Vagina (tissue), 2 donors: Measurements from ENCODE around the gene HOXA1. TPM values are rescaled to one million over a fixed set of nuclear protein-coding genes. Genes with fewer than 3 reads are reported as not detected.

Experiments used
- DNase-seq, 2 donors: peaks; one replicate each; pipeline ENCODE4 v3.0.0-alpha.2; 2017; ENCODE audit errors: extremely low spot score in 2 of 2
- H3K27ac ChIP-seq: fragments of 200-600 bp; sonication (generic); one replicate; pipeline ENCODE4 v1.5.1; 2019
- H3K27me3 ChIP-seq: fragments of 200-600 bp; sonication (generic); one replicate; pipeline ENCODE4 v1.5.1; 2019
- H3K36me3 ChIP-seq, 2 donors: fragments of 200-600 bp; sonication (generic); one replicate each; pipeline ENCODE4 v1.5.1; 2017 to 2019
- H3K4me1 ChIP-seq: fragments of 200-600 bp; sonication (generic); one replicate; pipeline ENCODE4 v1.5.1; 2019
- H3K4me3 ChIP-seq, 2 donors: fragments of 200-600 bp; sonication (generic); 1 replicate in 1 of 2; 2 replicates in 1 of 2; pipeline ENCODE4 v1.5.1; 2016 to 2019
- H3K9me3 ChIP-seq: fragments of 200-600 bp; sonication (generic); one replicate; pipeline ENCODE4 v1.5.1; 2019
- CTCF ChIP-seq, 3 experiments: fragments of 450-650 bp in 2 of 3; fragments of 200-600 bp in 1 of 3; sonication (generic) in 1 of 3; IDR thresholded peaks; one replicate each; pipeline ENCODE4 v1.5.1; 2017 to 2019; ENCODE audit warnings: antibody characterized with exemption in 3 of 3, mild to moderate bottlenecking in 2 of 3, moderate library complexity in 2 of 3
- POLR2A ChIP-seq, 2 donors: fragments of 450-650 bp; IDR thresholded peaks; one replicate each; pipeline ENCODE4 v1.6.1; 2017; ENCODE audit warnings: antibody characterized with exemption in 2 of 2, mild to moderate bottlenecking in 2 of 2, moderate library complexity in 2 of 2
- POLR2AphosphoS5 ChIP-seq, 2 donors: sonication (generic); formaldehyde crosslinking; IDR thresholded peaks; one replicate each; pipeline ENCODE4 v1.9.0; 2017; ENCODE audit warnings: antibody characterized with exemption in 2 of 2, mild to moderate bottlenecking in 2 of 2, low read depth in 1 of 2; ENCODE audit not compliant: insufficient read depth in 1 of 2
- intact Hi-C: fragments of 100-400 bp; cut with DNase I; formaldehyde crosslinking; loops from one replicate; pipeline ENCODE4 v1.15.1; 2023
- total RNA-seq: library from RNA; depleted of rRNA; stranded (reverse); fragments of >200 nt; gene quantifications from one replicate; pipeline ENCODE4 v1.2.3, GENCODE V29; 2016

HOXA1 gene
- total RNA-seq, 1 donor from 2014 or later, result 0.74 TPM

- Histone ChIP-seq H3K4me1 (peaks cover 8% of the 10 kb centered on the region), H3K27ac (no peak overlapping the region), H3K27me3 (no peaks in the 10 kb centered on the region), H3K36me3 (no peaks in the 10 kb centered on the region), H3K9me3 (no peaks in the 10 kb centered on the region), H3K4me3 (no peak overlapping the region)
- DNase-seq, result no peak
- TF ChIP-seq POLR2AphosphoS5 (IDR thresholded peaks at IDR 0.05; ENCODE audit: insufficient read depth in 1 of 2, low read depth in 1 of 2) (no peak), CTCF (IDR thresholded peaks at IDR 0.05) (no peak), POLR2A (IDR thresholded peaks at IDR 0.05) (no peak)
- intact Hi-C loops, result no loop called here
Measured at GRCh38 chr7:27124902-27125689, 29.3 kb upstream of the HOXA1 start.

- no peaks in the 10 kb centered on the region for H3K36me3 ChIP-seq
- H3K4me3 ChIP-seq, result no peak overlapping the region
- DNase-seq, result no peak
- intact Hi-C loops, result no loop called here
- no peak overlapping the region for H3K27ac ChIP-seq
- TF ChIP-seq POLR2AphosphoS5 (IDR thresholded peaks at IDR 0.05; ENCODE audit: insufficient read depth in 1 of 2, low read depth in 1 of 2) (no peak), POLR2A (IDR thresholded peaks at IDR 0.05) (no peak), CTCF (IDR thresholded peaks at IDR 0.05) (no peak)
- H3K4me1 ChIP-seq, result peaks cover 1% of the 10 kb centered on the region
- H3K27me3 ChIP-seq, result no peaks in the 10 kb centered on the region
- no peaks in the 10 kb centered on the region for H3K9me3 ChIP-seq
Measured at GRCh38 chr7:27124096-27124901, 28.5 kb upstream of the HOXA1 start.

GRCh38 chr7:27123477-27124053 is 27.8 kb upstream of the HOXA1 start:
- H3K27me3 ChIP-seq, result no peaks in the 10 kb centered on the region
- H3K9me3 ChIP-seq, result no peaks in the 10 kb centered on the region
- TF ChIP-seq POLR2AphosphoS5 (IDR thresholded peaks at IDR 0.05; ENCODE audit: insufficient read depth in 1 of 2, low read depth in 1 of 2) (no peak), POLR2A (IDR thresholded peaks at IDR 0.05) (no peak), CTCF (IDR thresholded peaks at IDR 0.05) (no peak)
- no peaks in the 10 kb centered on the region for H3K36me3 ChIP-seq
- H3K27ac ChIP-seq, result no peak overlapping the region
- no peak overlapping the region for H3K4me3 ChIP-seq
- H3K4me1 ChIP-seq, result no peaks in the 10 kb centered on the region
- intact Hi-C loops, result no loop called here
- no peak for DNase-seq

GRCh38 chr7:27123007-27123476 is 27.2 kb upstream of the HOXA1 start:
- Histone ChIP-seq H3K27ac (no peak overlapping the region), H3K27me3 (no peaks in the 10 kb centered on the region), H3K4me3 (no peak overlapping the region), H3K9me3 (no peaks in the 10 kb centered on the region), H3K4me1 (no peaks in the 10 kb centered on the region), H3K36me3 (no peaks in the 10 kb centered on the region)
- no peak for DNase-seq
- TF ChIP-seq CTCF (IDR thresholded peaks at IDR 0.05) (no peak), POLR2AphosphoS5 (IDR thresholded peaks at IDR 0.05; ENCODE audit: insufficient read depth in 1 of 2, low read depth in 1 of 2) (no peak), POLR2A (IDR thresholded peaks at IDR 0.05) (no peak)
- intact Hi-C loops, result no loop called here
